Activated naive CD4-positive, alpha-beta T cell (primary cell): ENCODE measurements around the gene TRIL.

Experiments used
- DNase-seq, 4 experiments: peaks; one replicate each; lab custom pipeline; 2025; lab: John Stamatoyannopoulos, UW

The TRIL gene

DNA sequence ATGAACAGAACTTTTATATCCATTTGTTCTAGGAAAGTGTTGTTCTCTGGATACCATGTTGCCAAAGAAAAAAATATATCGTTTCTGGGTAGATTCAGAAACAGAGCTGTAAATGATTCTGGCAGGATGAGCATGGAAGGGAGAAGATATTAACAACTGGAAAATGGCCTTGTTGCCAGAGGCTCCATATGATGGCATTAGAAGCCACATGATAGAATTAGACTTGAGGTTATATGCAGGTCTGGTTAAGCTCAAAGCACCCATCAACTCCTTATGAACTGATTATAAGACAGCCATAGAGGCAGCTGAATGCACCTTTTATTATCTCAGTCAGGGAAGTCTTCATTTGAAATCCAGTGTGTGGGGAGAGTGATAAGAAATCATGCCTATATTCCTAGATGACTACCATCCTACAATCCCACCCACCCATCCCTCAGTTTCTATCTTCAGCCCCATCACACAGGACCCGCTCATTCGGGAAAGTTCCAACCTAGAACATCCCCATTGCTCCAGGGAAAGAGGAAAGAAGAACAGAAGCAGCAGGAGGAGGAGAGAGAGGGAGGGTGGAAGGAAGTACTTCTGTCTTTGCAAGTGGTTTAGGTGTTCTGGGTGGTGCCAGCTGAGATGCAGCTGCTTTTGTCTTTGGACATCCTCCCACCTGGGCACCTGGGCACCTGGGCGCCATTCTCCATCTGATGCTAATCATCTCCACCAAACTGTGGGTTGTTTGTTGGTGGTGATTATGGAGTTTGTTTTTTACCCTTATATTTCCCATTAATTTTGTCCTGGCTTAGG, 25.5 kb upstream of the TRIL start:
- DNase-seq: no peak

DNA sequence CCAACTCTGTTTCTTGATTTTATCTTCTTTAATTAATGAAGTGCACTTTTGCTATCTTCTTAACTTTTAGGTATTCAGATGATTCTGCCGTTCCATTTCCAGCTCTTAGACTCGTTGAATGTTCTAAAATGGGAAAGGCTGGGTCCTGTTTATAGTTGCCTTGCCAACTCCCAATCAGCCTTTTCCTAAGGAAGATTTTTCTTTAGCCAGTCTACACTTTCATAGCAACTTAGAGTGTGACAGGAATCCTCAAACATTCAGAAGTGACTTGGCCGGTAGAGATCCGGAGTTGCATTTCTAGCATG, 23.0 kb upstream of the TRIL start:
- no peak for DNase-seq

DNA sequence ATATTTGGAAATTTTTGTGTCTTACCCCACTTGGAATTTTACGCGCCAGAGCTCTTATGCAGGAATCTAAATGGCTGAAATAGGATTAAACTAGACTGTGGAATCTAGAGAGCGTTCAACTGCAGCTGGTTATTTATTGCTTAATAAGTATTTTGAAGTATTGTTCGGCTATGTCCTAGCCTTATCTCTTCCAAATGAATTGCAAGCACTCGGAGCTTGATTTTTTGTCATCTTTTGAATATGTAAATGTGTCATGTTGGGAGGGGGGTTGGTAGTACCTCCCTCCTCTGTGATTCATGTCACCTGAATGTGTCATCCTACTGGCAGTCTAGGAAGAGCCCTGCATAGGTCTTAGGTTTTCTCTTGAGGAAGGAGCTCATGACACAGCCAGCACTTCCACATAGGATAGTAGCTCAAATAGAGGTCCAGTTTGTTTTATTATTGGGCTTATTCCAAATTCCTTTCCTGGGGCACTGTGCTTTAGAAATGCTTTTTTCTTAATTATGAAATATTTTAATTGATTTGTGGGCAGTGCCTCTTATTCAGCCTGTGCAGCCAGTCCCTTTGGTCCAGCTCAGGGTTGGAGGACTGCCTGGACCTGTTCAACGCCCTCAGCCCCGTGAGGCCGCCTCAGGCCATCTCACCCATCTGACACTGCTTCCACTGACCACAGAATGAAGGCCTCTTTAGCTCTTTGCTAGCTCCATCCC, 22.5 kb upstream of the TRIL start:
- no peak for DNase-seq

DNA sequence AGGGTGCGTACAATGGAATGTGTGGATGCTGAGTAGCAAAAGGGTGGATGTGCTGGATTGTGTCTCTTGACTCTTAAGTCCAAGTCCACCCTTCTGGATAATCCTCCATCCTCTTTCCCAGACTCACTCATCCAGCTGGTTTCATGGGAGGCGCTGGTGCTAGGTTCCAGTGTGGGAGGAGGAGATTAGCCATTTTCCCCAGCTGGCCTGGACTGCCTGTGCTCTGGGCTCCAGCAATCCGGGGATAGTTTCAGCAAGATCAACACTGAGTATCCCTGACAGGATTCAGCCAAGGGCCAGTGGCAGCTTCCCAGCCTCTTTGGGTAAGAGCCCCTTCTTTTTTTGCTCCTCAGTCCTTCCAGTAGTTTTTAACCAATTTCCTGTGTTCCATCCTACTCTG, 21.6 kb upstream of the TRIL start:
- DNase-seq: no peak

DNA sequence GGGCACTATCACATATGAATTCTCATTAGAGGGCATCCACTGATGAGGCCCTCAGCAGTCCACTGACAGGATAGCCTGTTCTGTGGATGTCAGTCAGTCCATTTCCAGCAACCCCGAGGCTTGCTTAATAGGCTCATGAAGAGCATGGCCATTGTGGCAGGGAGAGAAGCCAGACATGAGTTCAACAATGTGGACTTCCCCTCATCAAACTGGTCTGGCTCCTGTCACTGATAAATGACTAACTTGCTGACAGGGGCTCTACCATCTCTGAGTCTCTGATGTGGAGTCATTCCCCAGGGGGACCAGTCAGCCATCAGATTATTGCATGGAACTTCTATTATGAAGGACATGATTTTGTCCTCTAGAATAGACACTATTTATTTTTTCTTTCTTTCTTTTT, 19.8 kb upstream of the TRIL start:
- no peak for DNase-seq

DNA sequence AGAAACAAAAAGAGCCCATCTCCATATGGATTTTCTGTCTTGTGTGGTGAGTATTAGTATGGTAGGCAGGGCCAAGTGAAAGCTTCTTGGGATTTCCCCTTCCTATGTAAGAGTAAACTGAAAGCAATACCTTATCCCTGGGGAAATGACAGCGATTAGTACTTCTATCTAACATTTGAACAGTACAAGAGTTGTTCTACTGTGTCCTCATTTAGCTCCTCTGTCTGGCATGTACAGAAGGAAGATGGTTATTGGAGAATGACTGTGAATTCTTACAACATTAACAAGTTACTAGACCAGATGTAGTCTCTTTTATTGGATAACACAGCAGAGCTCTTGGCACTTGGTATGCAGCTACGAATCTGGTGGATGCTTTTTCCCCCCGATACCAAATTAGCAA, 17.9 kb upstream of the TRIL start:
- no peak for DNase-seq

DNA sequence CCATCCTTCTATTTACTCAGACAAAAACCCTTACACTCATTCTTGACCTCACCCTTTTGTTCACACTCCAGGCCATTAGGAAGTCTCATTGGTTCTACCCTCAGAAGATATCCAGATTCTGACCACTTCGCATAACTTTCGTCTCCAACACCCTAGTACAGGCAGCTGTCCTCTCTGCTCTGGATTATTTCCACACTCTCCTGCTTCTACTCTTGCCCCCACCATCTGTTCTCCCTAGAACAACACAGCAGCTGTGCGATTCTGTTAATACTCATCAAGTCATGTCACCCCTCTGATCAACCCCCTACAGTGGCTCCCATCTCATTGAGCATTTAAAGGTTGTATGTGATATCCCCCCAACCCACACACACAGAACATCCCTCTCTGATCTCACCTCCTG, 15.5 kb upstream of the TRIL start:
- DNase-seq: no peak

DNA sequence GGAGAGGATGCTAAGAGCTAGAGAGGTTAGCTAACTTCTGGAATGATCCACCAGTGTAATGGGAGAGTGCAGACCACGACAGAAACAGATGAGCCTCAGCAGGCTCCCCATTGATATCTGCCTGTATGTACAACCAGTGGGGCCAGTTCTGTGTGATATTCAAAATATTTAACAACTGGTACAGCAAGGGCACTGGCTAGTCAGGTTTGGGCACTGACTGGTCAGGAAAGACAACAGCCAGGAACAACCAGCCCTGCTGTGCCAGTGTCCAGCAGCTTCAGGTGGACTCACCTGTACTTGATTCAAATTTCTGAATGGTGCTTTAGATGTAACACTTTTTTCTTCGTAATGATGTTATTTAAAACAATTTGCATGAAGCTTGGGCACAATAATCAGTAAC, 5.9 kb upstream of the TRIL start:
- DNase-seq: no peak

DNA sequence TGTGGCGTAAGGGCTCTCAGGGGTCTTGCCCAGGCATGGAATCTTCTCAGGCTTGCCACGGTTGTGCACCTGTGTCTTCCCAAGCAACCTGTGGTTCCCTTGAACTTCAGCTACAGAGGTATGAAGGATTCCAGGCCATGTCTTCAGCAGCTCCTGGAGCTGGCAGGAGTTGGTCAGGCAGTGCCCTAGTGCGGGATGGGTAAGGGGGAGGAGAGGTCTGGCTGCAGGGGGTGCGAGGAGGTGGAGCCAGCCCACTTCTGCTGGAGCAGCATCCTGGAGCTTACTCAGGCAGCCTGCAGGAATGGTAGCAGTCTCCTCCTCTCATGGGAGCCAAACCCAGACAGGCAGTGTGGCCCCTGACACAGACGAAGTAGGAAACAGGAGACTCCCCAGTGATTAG, 3.8 kb upstream of the TRIL start:
- no peak for DNase-seq

DNA sequence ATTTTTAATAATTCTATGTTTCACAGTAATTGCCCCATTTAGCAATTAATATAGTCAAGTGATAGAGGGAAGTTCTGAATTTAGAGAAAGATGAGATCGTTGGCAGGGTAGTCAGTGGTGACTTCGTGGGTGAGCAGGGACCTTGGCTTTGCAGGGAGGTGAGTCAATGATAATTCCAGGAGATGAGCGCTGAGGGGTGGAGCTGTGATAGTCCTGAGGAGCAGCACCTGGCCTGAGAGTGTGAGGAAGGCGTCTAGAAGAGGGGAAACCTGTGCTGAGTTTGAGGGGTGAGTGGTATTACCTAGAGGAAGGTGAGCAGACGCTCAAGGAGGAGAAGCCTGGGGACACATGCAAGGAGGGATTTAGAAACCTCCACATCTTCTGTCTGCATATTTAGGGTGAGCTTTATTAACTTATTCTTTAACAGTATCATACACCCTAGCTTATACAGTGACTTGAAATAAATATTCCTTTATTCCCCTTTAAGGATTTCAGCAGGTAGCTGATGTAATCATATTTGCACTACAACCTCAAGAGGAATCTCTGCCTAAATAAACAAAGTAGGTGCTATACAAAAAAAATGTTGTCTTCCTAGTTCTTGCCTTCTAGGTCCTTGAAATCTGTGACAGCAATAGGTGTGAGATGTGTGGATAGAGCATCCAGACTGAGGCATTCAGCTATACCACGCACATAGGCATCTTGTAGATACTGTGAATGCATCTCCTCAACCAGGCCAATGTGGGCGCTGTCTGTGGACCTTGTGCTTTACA, 2.1 kb upstream of the TRIL start:
- no peak for DNase-seq

DNA sequence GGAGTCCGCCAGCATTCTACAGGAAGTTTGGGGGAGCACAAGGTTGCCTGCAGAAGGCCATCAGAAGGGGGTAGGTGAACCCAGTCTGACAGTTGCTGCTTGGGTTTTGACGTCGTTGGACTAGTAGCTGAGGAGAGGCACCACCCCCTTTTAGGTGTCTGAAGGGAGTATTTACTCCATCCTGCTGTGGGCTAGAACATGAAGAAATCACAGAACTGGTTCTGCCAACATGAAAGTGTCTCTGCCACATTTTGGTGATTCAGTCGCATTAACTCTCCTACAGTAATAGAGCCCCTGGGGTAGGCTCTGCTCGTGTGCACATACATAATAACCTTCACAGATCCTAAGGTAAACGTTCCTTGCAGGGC, 834 bp upstream of the TRIL start:
- DNase-seq: no peak

DNA sequence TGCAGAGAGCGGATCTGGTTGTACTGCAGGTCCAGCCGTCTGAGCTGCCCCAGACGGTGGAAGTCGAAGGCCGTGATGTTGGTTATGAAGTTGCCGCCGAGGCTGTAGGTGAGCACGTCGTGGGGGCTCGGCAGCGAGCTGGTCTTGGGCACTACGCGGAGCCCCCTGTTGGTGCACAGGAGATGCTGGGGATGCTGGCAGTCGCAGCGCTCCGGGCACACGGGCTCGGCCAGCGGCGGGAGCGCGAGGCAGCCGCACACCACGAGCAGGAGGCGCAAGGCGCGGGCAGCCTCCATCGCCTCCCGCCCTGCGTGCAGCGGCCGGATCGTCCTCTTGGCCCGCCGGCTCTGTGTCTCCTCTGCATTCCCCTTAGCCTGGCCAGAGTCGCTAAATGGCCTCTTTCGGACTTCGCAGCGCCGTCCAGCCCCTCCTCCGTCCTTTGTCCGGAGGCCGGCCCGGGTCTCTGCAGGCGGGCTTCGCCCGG, 337 bp downstream of the TRIL start:
- DNase-seq: no peak

DNA sequence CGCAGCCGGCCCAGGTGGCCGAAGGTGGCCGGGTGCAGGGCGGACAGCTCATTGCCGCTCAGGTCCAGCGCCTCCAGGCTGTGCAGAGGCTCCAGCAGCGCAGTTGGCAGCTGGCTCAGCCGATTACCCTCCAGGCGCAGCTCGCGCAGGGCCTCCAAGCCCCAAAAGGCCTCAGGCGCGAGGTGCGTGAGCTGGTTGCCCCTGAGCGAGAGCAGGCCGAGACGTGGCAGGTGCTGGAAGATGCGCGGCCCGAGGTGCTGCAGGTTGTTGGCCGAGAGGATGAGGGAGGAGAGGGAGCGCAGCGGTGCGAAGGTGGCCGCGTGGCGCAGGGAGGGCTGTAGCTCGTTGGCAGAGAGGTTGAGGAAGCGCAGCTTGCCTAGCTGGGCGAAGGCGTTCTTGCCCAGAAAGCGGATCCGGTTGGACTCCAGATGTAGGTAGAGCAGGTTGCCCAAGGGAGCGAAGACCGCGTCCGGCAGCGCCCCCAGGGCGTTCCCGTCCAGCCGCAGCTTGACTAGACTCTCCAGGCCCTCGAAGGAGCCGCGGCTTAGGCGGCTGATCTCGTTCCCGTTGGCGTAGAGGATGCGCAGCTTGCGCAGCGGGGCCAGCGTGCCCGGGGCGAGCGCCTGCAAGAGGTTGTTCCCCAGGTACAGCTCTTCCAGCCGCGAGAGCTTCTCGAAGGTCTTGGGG, 923 bp downstream of the TRIL start:
- no peak for DNase-seq

DNA sequence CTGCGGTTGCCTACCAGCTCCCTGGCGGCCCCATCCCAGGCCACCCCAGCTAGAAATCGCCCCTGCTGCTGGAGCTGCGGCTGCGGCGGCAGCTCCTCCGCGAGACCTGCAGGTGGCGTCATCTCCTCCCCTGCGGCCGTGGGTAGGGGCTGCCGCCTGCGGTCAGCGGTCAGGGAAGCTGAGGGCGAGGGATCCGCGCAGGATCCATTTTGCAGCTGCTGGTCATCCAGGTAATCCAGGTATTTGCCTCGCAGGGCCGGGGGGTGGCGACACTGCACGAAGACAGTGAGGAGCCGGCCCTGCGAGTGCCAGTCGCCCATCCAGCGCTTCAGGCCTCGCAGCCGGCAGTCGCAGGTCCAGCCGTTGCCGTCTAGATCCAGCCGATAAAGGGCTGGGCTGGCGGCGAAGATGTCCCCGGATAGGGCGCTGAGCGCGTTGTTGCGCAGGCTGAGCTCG, 1.5 kb downstream of the TRIL start:
- DNase-seq: no peak

DNA sequence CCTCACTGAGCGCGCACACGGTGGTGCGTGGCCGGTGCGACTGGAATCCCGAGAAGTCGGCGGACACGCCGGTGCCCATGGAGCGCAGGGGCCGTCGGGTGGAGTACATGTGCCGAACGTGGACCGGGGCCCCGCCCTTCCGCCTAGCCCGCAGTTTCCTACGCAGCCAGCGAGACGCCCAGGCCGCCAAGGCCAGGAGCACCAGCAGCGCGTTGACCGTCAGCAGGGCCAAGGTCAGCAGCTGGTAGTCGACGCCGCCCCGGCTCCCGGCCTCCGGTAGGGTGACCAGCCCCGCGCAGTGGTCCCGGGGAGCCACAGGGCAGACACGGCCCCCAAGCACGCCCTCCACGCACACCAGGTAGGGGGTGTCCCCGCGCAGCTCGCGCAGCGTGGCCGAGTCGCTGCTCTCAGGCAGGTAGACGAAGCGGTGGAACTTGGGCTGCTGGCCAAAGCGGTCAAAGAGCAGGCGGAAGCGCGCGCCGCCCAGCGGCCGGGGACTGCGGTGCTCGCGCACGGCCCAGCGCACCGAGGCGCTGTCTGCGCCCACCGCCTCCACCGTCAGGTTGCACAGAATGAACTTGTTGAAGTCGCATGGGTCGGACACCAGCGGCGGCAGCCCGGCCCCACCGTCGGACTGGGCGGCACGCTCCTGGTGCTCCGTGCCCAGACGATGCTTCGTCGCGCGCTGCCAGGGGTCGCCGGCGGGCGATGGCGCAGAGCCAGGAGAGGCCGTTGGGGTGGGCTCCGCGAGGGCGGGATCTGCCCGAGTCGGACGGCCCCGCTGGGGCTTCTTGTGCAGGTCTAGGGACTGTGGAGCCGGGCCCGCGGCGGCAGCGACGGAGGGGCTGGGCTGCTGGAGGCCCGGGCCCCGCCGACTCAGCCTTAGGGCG, 2.2 kb downstream of the TRIL start:
- no peak for DNase-seq

DNA sequence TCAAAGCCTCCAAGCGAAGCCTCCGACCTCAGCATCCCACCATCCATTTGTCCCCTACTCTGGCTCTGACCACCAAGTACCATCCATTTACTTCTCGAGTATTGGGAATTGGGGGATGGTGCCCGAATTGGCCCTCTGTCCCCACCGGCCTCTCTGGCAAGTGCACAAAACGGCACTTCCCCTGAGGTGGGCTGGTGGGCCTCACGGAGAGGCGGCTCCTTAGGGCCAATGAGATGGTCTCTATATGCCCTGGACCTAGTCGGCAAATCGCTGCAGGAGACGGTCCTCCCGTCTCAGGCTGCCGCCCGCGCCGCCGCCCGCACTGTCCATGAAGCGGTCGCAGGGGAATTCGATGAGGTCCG, 2.8 kb downstream of the TRIL start:
- DNase-seq: no peak

DNA sequence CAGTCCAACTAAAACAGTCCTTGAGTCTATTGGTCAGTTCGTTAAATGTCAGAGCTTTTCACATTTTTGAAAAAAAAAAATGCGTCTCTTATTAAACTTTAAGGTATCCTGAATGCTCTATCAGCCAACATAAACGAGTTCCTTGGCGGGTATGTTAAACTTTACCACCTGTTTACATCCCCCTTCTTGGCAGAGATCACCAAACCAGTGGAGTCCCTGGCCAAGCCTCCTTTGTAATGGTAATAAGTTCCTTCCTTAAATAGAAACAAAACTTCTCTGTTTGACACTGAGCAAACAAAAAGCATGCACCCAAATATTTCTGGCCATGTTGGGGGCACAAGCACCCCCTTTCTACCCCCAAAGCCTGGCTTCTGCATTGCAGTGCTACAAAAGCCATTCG, 3.2 kb downstream of the TRIL start:
- no peak for DNase-seq

DNA sequence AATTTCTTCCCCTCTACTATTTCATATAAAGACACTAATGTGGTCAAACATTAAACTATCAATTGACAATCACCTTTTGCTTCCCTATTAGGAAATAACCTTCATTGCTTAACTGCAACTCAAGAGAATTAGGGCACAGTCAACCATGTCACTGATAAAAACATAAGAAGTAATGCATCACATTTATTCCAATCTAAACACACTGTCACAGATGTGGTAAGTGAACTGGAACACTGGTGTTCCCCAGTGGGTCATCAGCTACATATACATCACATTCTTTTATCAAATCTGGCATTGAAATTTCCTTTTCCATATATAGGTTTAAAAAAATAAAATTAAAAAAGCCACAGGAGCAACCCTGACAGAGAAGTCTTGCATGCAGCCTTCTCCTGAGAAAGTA, 3.7 kb downstream of the TRIL start:
- DNase-seq: no peak

DNA sequence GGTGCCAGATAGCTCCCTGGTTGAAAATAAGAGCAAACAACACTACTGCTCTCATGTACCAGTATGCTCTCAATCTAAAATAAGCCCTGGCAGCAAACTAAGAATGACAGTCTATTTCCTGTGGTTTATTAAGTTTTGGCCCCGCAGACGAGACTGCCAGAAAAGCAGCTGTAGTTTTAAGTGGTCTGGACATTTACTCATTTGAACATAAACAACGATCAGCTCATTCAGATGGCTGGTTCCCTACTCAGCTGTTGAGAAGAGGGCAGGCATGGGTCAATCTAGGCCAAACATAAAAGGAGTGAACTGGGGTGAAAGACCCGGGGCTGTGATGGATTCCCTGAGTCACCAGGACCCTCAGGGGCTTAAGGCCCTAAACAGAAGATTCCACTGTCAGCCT, 4.5 kb downstream of the TRIL start:
- DNase-seq: no peak

DNA sequence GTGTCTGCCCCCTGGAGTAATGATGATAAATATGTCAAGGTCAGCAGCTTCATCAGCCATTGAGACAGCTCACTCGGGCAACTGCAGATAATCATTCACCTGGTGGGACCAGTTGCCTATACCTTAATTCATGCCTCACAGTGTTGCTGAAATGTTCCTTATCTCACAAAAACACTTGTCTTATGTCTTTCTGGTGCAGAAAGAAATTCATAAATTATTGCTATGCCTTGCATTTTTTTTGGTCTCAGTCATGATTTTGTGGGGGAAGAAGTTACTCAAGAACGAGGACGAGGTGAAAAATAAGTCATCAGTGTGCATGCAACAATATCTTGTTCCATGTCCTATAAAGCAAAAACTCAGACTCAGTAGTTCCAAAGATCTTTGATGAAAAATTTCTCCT, 16.0 kb downstream of the TRIL start:
- no peak for DNase-seq

DNA sequence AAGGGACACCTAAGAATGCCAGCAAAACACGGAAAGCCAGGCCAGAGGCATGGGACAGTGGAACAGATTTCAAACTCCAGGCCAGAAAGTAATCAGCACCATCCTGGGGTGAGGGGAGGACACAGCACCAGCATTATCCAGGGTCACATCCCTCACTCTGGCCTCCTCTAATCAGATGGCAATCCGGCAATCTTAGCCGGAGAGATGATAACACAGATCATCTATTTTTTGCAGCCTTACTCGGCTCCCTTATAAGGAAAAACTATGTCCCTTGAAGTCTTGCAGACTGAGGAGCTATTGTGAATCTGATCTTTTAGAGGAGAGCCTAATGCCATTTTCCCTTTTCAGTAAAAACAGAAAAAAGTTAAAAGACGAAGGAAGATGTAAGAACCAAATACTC, 16.5 kb downstream of the TRIL start:
- DNase-seq: no peak
